Measurements from ENCODE around the gene HOTAIR. TPM values are rescaled to one million over a fixed set of nuclear protein-coding genes. Genes with fewer than 3 reads are reported as not detected.

HOTAIR gene
- total RNA-seq, 1 experiment from 2014 or later: not detected

- no peak for TF ChIP-seq CTCF (IDR thresholded peaks at IDR 0.05; ENCODE audit: unreplicated experiment)
- Mint-ChIP-seq H3K27ac (ENCODE audit: unreplicated experiment) (no peak overlapping the region), H3K4me3 (ENCODE audit: low read depth, unreplicated experiment) (peak overlapping the region; percentile 16), H3K36me3 (ENCODE audit: insufficient read depth, unreplicated experiment) (peaks cover 8% of the 10 kb centered on the region), H3K9me3 (ENCODE audit: low read depth, unreplicated experiment) (no peaks in the 10 kb centered on the region), H3K4me1 (ENCODE audit: low read depth, unreplicated experiment) (peaks cover 8% of the 10 kb centered on the region), H3K27me3 (ENCODE audit: unreplicated experiment) (peaks cover 76% of the 10 kb centered on the region)
- BruUV-seq (replicated peaks): no TSS peak
- CTCF ChIA-PET: interaction anchor here (0.5 to 0.7 kb wide), 2 partner anchors 14 to 196 kb away, joined by 3 read pairs; no protein-coding TSS in a partner anchor
- DNase-seq: no peak
- intact Hi-C loops (cut with micrococcal nuclease; ENCODE audit: unreplicated experiment): no loop called here
Measured at GRCh38 chr12:53977596-53978445, 3.1 kb upstream of the HOTAIR start.

GRCh38 chr12:53976823-53977595 is 2.3 kb upstream of the HOTAIR start:
- no peak overlapping the region for H3K27ac Mint-ChIP-seq (ENCODE audit: unreplicated experiment)
- no peak for DNase-seq
- H3K4me1 Mint-ChIP-seq (ENCODE audit: low read depth, unreplicated experiment): peaks cover 8% of the 10 kb centered on the region
- CTCF ChIA-PET: interaction anchor here (0.7 to 1.3 kb wide), 2 partner anchors 8 to 14 kb away, joined by 3 read pairs; partner anchors contain the start of gene HOXC10
- no peak for TF ChIP-seq CTCF (IDR thresholded peaks at IDR 0.05; ENCODE audit: unreplicated experiment)
- peaks cover 8% of the 10 kb centered on the region for H3K36me3 Mint-ChIP-seq (ENCODE audit: insufficient read depth, unreplicated experiment)
- no TSS peak for BruUV-seq (replicated peaks)
- no peak overlapping the region for H3K4me3 Mint-ChIP-seq (ENCODE audit: low read depth, unreplicated experiment)
- H3K27me3 Mint-ChIP-seq (ENCODE audit: unreplicated experiment): peaks cover 76% of the 10 kb centered on the region
- intact Hi-C loops (cut with micrococcal nuclease; ENCODE audit: unreplicated experiment): no loop called here
- no peaks in the 10 kb centered on the region for H3K9me3 Mint-ChIP-seq (ENCODE audit: low read depth, unreplicated experiment)

GRCh38 chr12:53976172-53976822 is 1.5 kb upstream of the HOTAIR start:
- intact Hi-C loops (cut with micrococcal nuclease; ENCODE audit: unreplicated experiment): no loop called here
- Mint-ChIP-seq H3K4me3 (ENCODE audit: low read depth, unreplicated experiment) (no peak overlapping the region), H3K27ac (ENCODE audit: unreplicated experiment) (no peak overlapping the region), H3K4me1 (ENCODE audit: low read depth, unreplicated experiment) (peaks cover 8% of the 10 kb centered on the region), H3K36me3 (ENCODE audit: insufficient read depth, unreplicated experiment) (peaks cover 8% of the 10 kb centered on the region), H3K27me3 (ENCODE audit: unreplicated experiment) (peaks cover 76% of the 10 kb centered on the region), H3K9me3 (ENCODE audit: low read depth, unreplicated experiment) (no peaks in the 10 kb centered on the region)
- BruUV-seq (replicated peaks): no TSS peak
- no peak for TF ChIP-seq CTCF (IDR thresholded peaks at IDR 0.05; ENCODE audit: unreplicated experiment)
- DNase-seq: no peak
- CTCF ChIA-PET: interaction anchor here (1.3 kb wide), 1 partner anchor 9 kb away, joined by 3 read pairs; the partner anchor contains the start of gene HOXC10

GRCh38 chr12:53975479-53976152 is 862 bp upstream of the HOTAIR start:
- no peaks in the 10 kb centered on the region for H3K9me3 Mint-ChIP-seq (ENCODE audit: low read depth, unreplicated experiment)
- TF ChIP-seq CTCF (IDR thresholded peaks at IDR 0.05; ENCODE audit: unreplicated experiment): no peak
- intact Hi-C loops (cut with micrococcal nuclease; ENCODE audit: unreplicated experiment): no loop called here
- CTCF ChIA-PET: interaction anchor here (1.3 kb wide), 1 partner anchor 9 kb away, joined by 3 read pairs; the partner anchor contains the start of gene HOXC10
- H3K27me3 Mint-ChIP-seq (ENCODE audit: unreplicated experiment): peaks cover 76% of the 10 kb centered on the region
- DNase-seq: no peak
- H3K4me3 Mint-ChIP-seq (ENCODE audit: low read depth, unreplicated experiment): no peak overlapping the region
- peaks cover 8% of the 10 kb centered on the region for H3K36me3 Mint-ChIP-seq (ENCODE audit: insufficient read depth, unreplicated experiment)
- H3K27ac Mint-ChIP-seq (ENCODE audit: unreplicated experiment): no peak overlapping the region
- no TSS peak for BruUV-seq (replicated peaks)
- peaks cover 8% of the 10 kb centered on the region for H3K4me1 Mint-ChIP-seq (ENCODE audit: low read depth, unreplicated experiment)

Measured in Calu3 (cell line).